GM23248 (cell line): Measurements from ENCODE around the gene KDM4B. TPM values are rescaled to one million over a fixed set of nuclear protein-coding genes. Genes with fewer than 3 reads are reported as not detected.

Source experiments
- DNase-seq: peaks from one replicate; pipeline ENCODE4 v3.0.0-alpha.2; 2015
- H2AFZ ChIP-seq: fragments of 200-600 bp; sonication (generic); 2 replicates; pipeline ENCODE4 v1.6.1; 2016; ENCODE audit warnings: antibody characterized with exemption
- H3F3A ChIP-seq: fragments of 200-600 bp; sonication (generic); 2 replicates; pipeline ENCODE4 v1.6.1; 2016; ENCODE audit warnings: mild to moderate bottlenecking, antibody characterized with exemption, mixed run types; ENCODE audit not compliant: insufficient read depth
- H3K27ac ChIP-seq: fragments of 200-600 bp; sonication (generic); 2 replicates; pipeline ENCODE4 v1.5.1; 2016; ENCODE audit warnings: mild to moderate bottlenecking
- H3K27me3 ChIP-seq: fragments of 200-600 bp; sonication (generic); replicated peaks from 2 replicates; pipeline ENCODE4 v1.6.1; 2016; ENCODE audit warnings: mild to moderate bottlenecking; ENCODE audit not compliant: insufficient read depth
- H3K36me3 ChIP-seq: fragments of 200-600 bp; sonication (generic); 2 replicates; pipeline ENCODE4 v1.6.1; 2016; ENCODE audit warnings: low read depth, mild to moderate bottlenecking
- H3K4me1 ChIP-seq: fragments of 200-600 bp; sonication (generic); 2 replicates; pipeline ENCODE4 v1.6.1; 2016; ENCODE audit warnings: mild to moderate bottlenecking; ENCODE audit not compliant: insufficient read depth
- H3K4me2 ChIP-seq: fragments of 200-600 bp; sonication (generic); one replicate; pipeline ENCODE4 v1.6.1; 2016; ENCODE audit warnings: mild to moderate bottlenecking; ENCODE audit not compliant: unreplicated experiment
- H3K4me3 ChIP-seq: fragments of 200-600 bp; sonication (generic); 2 replicates; pipeline ENCODE4 v1.5.1; 2016; ENCODE audit warnings: mild to moderate bottlenecking
- H3K79me2 ChIP-seq: fragments of 200-600 bp; sonication (generic); 2 replicates; pipeline ENCODE4 v1.6.1; 2016; ENCODE audit warnings: mild to moderate bottlenecking; ENCODE audit not compliant: insufficient read depth
- H3K9ac ChIP-seq: fragments of 200-600 bp; sonication (generic); 2 replicates; pipeline ENCODE4 v1.6.1; 2016; ENCODE audit warnings: mild to moderate bottlenecking
- H3K9me2 ChIP-seq: fragments of 200-600 bp; sonication (generic); 2 replicates; pipeline ENCODE4 v1.6.1; 2016; ENCODE audit warnings: mixed run types, mild to moderate bottlenecking, moderate library complexity; ENCODE audit not compliant: insufficient read depth
- H3K9me3 ChIP-seq: fragments of 200-600 bp; sonication (generic); one replicate; pipeline ENCODE4 v1.6.1; 2017; ENCODE audit warnings: low read depth
- H4K20me1 ChIP-seq: fragments of 200-600 bp; sonication (generic); 2 replicates; pipeline ENCODE4 v1.6.0; 2016; ENCODE audit not compliant: insufficient read depth
- EZH2 ChIP-seq: fragments of 200-600 bp; sonication (generic); IDR thresholded peaks from 2 replicates; pipeline ENCODE4 v1.6.1; 2018; ENCODE audit warnings: antibody characterized with exemption, mild to moderate bottlenecking; ENCODE audit not compliant: insufficient read depth, poor library complexity, severe bottlenecking
- EZH2phosphoT487 ChIP-seq: fragments of 200-600 bp; sonication (generic); IDR thresholded peaks from 2 replicates; pipeline ENCODE4 v1.6.1; 2018; ENCODE audit warnings: antibody characterized with exemption, moderate library complexity, mild to moderate bottlenecking, low read depth; ENCODE audit not compliant: insufficient read depth
- WGBS, 2 experiments: methylation state at CpG; one replicate each; pipeline ENCODE4 v1.1.6; 2015 to 2017; ENCODE audit warnings: low lambda C conversion rate in 2 of 2, low coverage in 1 of 2; ENCODE audit errors: missing lambda C conversion rate in 2 of 2; 5-methylcytosine and 5-hydroxymethylcytosine counted together
- in situ Hi-C: fragments of 300-500 bp; cut with MboI; formaldehyde crosslinking; loops from 2 replicates; pipeline ENCODE4 v1.15.0; 2020
- polyA plus RNA-seq: library from polyadenylated mRNA; unstranded; fragments of >200 nt; fragmentation: Nextera tagmentation; extraction: Ambion mirVana; gene quantifications from 2 replicates; pipeline ENCODE4 v1.2.1, GENCODE V29; 2016
- total RNA-seq: library from RNA; depleted of rRNA; stranded (reverse); fragments of >200 nt; shearing (Covaris generic); gene quantifications from 2 replicates; pipeline ENCODE4 v1.2.3, GENCODE V29; 2014

KDM4B gene
- total and polyA plus RNA-seq, 2 experiments from 2014 or later = 14.8 to 28.7 TPM

DNA sequence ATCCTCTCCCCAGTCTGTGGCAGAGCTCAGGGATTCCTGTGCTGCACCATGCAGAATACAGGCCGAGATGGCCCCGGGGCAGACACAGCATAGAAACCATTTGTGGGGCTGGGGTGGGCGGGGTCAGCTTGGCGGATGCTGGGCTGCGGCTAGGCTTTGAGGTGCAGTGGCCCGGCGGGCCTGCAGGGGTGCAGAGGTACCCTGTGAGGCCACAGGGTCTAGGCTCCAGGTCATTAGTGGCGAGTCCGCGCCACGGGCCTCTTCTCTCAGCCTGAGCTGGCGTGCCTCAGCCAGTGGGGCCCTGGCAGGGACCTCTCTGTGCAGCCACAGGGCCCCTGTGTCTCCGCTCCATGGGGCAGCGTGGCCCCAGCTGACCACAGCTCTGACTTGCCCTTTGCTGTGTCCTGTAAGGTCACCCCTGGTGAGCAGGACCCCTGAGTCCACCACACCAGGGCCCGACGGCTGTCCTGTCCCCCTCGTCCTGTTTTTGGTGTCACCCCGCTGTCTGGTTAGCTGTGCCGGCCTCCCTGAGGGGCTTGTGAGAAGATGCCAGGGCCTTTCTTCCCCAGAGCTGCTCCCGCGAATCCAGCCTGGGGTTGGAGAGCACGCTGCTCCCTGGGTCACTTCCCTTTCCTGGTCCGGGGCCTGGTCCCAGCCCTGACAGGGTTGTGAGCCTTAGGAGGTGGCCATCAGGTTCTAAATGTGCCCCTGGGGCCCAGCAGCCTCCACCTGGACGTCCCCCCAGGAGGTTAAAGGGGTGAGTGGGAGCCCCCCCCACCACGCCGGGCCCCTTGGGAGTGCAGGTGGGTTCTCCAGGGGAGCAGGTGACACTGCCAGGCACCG, 12.1 kb downstream of the KDM4B start:
- Histone ChIP-seq H3F3A (peaks cover 19% of the 10 kb centered on the region), H3K4me2 (no peak overlapping the region), H2AFZ (no peak overlapping the region), H3K36me3 (no peaks in the 10 kb centered on the region), H3K9ac (no peak overlapping the region), H3K79me2 (peaks cover 93% of the 10 kb centered on the region), H3K4me3 (no peak overlapping the region), H3K9me3 (no peaks in the 10 kb centered on the region), H3K9me2 (no peaks in the 10 kb centered on the region), H3K27ac (no peak overlapping the region), H4K20me1 (no peaks in the 10 kb centered on the region), H3K4me1 (peaks cover 32% of the 10 kb centered on the region), H3K27me3 (no peaks in the 10 kb centered on the region)
- WGBS, 2 experiments = 81 to 86% methylated on average over 24 to 26 of the region's 27 CpGs
- in situ Hi-C loops = no loop called here
- no peak for TF ChIP-seq EZH2
- no peak for TF ChIP-seq EZH2phosphoT487
- no peak for DNase-seq

DNA sequence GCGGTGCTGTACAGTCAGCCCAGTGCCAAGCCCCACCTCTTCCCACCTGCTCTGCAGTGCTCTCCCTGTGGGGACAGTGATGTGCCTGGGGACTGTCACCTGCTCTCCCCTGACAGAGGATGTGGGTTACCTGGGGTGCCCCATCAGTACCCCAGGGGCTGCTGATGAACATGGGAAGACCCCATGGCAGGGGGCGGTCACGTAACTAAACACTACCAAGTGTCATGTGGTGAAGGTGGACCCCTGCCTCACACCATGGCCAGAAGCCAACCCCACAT, 12.7 kb downstream of the KDM4B start:
- Histone ChIP-seq H3K4me2 (no peak overlapping the region), H3K9me2 (no peaks in the 10 kb centered on the region), H2AFZ (no peak overlapping the region), H3K4me3 (no peak overlapping the region), H3K36me3 (no peaks in the 10 kb centered on the region), H3F3A (peaks cover 18% of the 10 kb centered on the region), H3K9ac (no peak overlapping the region), H3K27ac (no peak overlapping the region), H3K79me2 (peaks cover 95% of the 10 kb centered on the region), H3K4me1 (peaks cover 28% of the 10 kb centered on the region), H3K9me3 (no peaks in the 10 kb centered on the region), H3K27me3 (no peaks in the 10 kb centered on the region), H4K20me1 (no peaks in the 10 kb centered on the region)
- WGBS, 2 experiments = 95 to 100% methylated on average over 3 of the region's 3 CpGs
- in situ Hi-C loops = no loop called here
- TF ChIP-seq EZH2phosphoT487 (no peak), EZH2 (no peak)
- no peak for DNase-seq

DNA sequence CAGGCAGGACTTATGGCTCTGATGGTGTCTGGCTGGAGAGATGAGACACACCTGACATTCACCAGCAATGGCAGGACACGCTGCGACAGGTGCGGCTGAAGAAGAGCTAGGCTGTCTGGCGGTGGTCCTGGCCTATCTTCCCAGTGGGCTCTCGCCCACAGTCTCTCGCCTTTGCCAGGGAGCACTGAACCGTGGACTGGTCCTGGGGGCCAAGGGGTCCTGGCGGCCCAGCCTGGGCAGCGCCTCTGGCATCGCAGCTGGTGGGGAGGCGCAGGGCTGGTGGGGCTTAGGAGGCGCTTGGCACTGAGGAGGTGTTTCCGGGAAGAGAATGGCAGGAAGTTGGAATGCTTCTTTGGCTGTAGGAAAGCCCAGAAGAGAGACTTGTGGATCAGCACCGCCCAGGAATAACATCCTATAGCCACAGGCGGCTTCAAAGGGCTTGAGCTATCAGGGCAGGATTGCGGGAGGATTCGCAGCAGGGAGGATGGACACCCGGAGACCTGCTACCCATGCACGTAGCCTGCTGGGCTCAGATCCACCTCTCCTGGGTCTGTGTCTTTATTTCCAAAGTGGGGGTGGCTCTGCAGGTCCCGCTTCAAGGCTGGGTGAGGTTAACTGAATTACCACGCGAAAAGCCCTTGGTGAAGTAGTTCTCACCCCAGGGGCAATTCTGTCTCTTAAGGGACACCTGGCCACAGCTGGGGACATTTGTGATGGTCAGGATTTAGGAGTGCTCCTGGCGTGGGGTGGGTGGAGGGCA, 14.6 kb downstream of the KDM4B start:
- H3K4me3 ChIP-seq = no peak overlapping the region
- WGBS, 2 experiments = 92 to 93% methylated on average over 23 of the region's 23 CpGs
- peaks cover 28% of the 10 kb centered on the region for H3K4me1 ChIP-seq
- no peaks in the 10 kb centered on the region for H3K9me3 ChIP-seq
- in situ Hi-C loops = no loop called here
- H3K9me2 ChIP-seq = no peaks in the 10 kb centered on the region
- H3K27ac ChIP-seq = no peak overlapping the region
- 0 out of 2 replicates have a peak, but pooled peaks cover 3% of the 10 kb centered on the region for H4K20me1 ChIP-seq
- H2AFZ ChIP-seq = no peak overlapping the region
- DNase-seq = no peak
- H3F3A ChIP-seq = 0 out of 2 replicates have a peak, but pooled peaks cover 5% of the 10 kb centered on the region
- H3K9ac ChIP-seq = no peak overlapping the region
- H3K36me3 ChIP-seq = no peaks in the 10 kb centered on the region
- H3K79me2 ChIP-seq = peaks cover 100% of the 10 kb centered on the region
- no peak overlapping the region for H3K4me2 ChIP-seq
- TF ChIP-seq EZH2phosphoT487 (no peak), EZH2 (no peak)
- H3K27me3 ChIP-seq = no peaks in the 10 kb centered on the region

DNA sequence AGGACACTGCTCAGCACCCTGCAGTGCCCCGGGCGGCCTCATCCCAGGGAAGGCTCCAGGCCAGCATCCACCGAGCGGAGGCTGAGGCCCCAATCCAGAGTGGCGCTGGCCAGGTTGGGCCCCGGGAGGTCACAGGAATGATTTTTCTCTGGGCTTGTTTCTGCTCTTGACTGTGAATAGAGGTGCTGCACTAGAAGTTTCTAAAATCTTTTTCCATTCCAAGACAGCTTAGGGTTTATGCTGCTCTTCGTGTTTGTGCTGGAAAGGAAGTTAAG, 15.1 kb downstream of the KDM4B start:
- in situ Hi-C loops = no loop called here
- H4K20me1 ChIP-seq = 0 out of 2 replicates have a peak, but pooled peaks cover 3% of the 10 kb centered on the region
- 84 to 91% methylated on average over 7 of the region's 7 CpGs for WGBS, 2 experiments

More for the DNA sequence above, 15.1 kb downstream of the KDM4B start:
- no peak for TF ChIP-seq EZH2phosphoT487
- TF ChIP-seq EZH2 = no peak
- peaks cover 2% of the 10 kb centered on the region; the same call in 1 of the 2 replicates for H3F3A ChIP-seq
- H3K36me3 ChIP-seq = no peaks in the 10 kb centered on the region
- peaks cover 98% of the 10 kb centered on the region for H3K79me2 ChIP-seq
- H3K4me1 ChIP-seq = peaks cover 26% of the 10 kb centered on the region
- no peak overlapping the region for H3K4me3 ChIP-seq
- DNase-seq = no peak
- H3K4me2 ChIP-seq = no peak overlapping the region
- H3K9ac ChIP-seq = no peak overlapping the region
- H3K9me3 ChIP-seq = no peaks in the 10 kb centered on the region
- no peak overlapping the region for H3K27ac ChIP-seq
- H2AFZ ChIP-seq = no peak overlapping the region
- no peaks in the 10 kb centered on the region for H3K9me2 ChIP-seq
- no peaks in the 10 kb centered on the region for H3K27me3 ChIP-seq
